ENCODE measurements around the gene CTSL. TPM values are rescaled to one million over a fixed set of nuclear protein-coding genes. Genes with fewer than 3 reads are reported as not detected.

The CTSL gene
- total RNA-seq, 2 donors from 2014 or later: 176 to 195 TPM

DNA sequence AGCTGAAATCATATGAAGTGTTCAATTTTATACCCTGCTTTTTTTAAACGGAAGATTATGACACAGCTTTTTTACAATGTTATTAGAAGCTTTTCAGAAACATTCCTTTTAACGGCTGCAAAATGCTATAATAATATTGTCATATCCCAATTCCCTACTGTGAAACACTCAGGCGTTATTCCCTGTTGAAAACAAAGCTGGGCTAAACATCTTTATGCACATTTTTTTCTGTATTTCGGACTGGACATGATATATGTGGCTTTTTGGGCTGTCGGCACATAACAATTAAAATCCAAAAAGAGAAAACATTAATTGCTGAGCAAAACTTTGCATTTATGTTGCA lies 12.0 kb upstream of the CTSL start:
- DNase-seq (ENCODE audit: low spot score): no peak
- intact Hi-C loops (cut with DNase I): no loop called here

DNA sequence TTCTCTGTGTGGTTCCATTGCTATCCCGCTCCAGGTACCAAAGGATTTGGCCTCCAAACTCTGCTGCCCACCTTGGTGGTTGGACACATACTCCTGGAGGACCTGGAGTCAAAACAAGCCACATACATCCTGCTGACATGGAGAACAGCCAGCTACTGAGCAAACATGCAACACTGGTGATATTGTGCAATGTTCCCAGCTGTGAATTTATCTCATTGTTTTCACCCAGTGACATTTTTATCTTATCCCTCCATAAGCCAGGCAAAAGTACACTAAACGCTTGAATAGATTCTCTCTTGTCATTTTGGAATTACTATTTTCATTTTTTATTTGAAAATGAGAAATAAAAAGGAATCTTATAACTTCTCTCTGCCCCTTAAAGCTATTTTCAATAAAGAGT lies 11.1 kb upstream of the CTSL start:
- no peak for DNase-seq (ENCODE audit: low spot score)
- intact Hi-C loops (cut with DNase I): no loop called here

DNA sequence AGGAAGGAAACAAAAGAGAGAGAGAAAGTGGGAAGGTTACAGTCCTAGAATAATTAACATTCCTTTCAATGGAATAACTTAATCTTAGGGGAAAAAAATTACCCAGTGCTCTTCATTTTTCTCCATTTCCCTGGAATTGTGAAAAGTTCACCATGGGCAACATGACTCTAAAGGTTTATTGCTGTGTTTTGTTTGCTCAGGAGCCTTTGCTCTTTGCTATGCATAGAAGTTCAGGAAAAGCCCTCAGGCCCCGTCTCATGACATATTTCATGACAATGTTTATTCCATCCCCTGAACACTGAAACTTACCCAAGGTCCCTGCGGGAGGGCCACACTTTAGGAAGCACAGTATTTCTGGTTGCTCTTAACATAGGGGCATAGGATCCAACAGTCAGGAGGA lies 9.8 kb upstream of the CTSL start:
- intact Hi-C loops (cut with DNase I): no loop called here

DNA sequence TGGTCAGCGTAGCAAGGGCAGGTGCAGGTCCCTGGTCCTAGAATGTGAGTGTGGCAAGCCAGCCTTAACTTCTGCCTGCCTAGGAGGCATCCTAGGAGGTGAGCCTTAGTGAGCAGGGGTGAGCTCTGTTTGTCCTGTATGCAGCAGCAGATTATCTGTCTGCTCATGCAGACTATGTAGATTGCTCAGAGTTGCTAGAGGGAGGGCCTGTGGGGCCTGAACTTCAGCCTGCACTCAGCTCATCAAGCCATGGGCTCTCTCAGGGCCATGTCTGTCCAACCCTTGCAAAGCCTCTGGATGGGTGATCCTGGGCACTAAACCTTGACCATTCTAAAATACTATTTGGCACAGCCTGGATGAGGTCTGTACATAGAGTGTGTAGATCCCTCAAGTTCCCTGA lies 8.5 kb upstream of the CTSL start:
- DNase-seq (ENCODE audit: low spot score): no peak
- intact Hi-C loops (cut with DNase I): no loop called here

More for the DNA sequence above, 9.8 kb upstream of the CTSL start:
- no peak for DNase-seq (ENCODE audit: low spot score)

DNA sequence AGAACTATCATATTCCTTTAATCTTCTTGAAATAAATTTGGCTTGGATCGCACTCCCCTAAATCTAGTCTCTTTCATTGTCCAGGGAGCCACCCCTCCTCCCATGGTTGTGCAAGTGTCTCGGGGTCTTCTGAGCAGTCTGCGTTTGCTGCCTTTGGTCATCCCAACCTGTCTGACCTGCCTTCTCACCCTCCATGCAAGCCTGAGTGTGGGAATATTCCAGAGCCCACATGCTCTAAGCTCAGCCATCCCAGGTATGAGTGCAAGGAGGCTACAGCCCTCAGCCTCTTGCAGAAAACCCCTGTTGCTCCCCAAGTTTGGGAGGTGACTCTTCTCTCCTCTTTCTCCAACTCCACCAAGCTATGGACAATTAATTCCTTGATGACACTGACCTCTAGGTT lies 7.7 kb upstream of the CTSL start:
- intact Hi-C loops (cut with DNase I): no loop called here
- no peak for DNase-seq (ENCODE audit: low spot score)

DNA sequence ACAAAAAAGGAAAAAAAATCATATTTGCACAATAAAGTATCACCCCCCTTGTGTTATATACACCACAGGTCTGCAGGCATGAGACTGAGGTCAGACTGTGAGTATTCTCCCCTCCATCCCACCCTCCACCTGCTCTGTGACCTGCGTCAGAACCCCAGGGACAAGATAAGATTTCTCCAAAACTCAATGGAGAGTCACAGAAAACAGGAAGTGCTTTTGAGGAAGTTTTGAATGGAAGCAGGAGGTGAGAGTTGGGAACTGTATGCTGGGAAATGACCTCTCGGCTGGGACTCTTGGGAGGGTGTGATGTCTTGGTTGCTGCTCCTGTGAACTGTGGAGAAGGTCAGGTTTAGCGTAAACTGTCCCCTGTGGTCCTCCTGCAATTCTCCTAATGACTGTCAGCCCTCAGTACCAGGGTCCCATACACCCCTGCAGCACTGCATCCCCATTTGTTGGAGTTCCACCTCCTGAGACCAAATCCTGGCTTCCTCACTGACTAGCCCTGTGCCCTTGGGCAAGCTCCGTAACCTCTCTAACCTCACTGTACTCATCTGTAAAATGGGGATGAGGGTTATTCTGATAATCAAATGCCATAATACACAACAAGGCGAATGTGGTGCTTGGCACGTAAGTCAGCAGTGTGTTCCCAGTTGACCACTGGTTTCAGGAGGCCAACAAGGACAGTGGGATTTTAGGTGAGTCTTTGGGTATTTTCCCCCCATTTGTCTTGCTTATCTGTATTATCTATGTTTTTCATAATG lies 6.9 kb upstream of the CTSL start:
- intact Hi-C loops (cut with DNase I): no loop called here
- no peak for DNase-seq (ENCODE audit: low spot score)

DNA sequence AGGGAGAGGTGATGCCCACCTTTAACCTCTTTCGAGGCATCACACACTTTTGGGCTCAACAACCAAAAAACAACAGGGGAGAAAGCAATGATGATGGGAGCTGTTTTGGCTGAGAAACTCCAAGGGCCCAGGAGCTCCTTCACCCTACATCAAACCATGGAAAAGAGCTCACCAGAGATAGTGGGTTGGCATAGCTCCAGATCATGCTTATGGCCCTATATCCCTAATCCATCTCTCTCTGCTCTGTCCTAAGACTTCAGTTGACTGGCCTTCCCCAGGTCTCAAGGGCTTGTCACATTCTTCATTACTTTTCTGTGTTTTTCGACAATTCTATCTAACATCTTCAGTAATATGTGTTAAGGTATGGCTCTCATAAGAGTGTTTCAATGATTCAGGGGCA lies 5.7 kb upstream of the CTSL start:
- no peak for DNase-seq (ENCODE audit: low spot score)
- intact Hi-C loops (cut with DNase I): no loop called here

DNA sequence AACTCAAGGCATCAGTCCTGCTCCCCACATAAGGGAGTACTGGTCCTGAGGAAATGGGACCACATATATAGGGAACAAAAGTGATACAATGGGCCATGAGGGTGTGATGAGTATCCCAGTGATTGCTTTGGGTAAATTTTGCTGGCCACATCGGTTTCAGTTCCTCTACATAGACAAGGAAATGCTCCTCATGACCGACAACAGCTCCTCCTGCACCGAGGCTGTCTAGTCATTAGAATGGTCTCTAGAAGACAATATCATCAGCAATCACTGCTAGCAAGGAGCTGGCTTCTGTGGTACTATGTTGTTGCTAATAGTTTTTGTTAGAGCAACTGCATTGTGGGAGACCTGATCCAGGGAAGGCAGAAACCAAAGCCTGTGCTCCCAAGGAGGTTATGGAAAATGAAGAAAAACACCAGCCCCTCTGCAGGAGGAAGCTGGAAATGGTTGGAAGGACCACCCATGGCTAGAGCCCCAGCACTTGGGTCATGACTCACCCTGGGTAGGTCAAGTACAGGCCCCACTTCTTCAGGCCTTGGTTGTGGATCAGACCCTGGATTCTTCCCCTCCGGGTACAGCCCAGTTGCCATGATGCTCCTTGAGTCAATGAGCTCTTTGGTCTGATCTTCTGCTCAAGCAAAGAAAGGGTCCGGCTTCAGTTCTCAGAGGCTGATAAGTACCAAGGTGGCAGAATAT lies 3.4 kb upstream of the CTSL start:
- intact Hi-C loops (cut with DNase I): no loop called here
- no peak for DNase-seq (ENCODE audit: low spot score)

DNA sequence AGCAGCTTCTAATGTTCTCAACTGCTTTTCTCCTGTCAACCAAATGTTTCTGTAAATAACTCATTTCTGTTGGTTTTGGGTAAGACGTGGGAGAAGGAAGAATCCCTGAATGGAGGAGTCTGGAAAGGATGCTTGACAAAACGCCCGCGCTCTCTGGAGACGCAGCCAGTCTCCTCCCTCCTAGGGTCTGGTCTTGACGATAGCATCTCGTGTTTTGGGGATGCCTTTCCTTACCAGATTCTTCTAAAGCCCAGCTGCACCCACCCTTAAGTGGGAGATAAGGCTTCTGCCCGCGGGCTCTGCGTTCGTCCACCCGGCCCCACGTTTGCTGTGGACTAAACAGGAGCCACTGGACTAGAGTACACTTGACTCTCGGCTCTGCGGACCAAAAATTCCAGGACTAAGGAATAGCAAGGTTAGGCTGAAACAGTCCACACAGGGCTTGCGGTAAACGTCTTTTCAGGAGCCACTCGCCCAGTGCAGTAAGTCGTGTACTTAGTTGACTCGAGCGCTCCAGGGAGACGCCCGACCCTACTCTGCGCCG lies 491 bp upstream of the CTSL start:
- DNase-seq (ENCODE audit: low spot score): no peak

DNA sequence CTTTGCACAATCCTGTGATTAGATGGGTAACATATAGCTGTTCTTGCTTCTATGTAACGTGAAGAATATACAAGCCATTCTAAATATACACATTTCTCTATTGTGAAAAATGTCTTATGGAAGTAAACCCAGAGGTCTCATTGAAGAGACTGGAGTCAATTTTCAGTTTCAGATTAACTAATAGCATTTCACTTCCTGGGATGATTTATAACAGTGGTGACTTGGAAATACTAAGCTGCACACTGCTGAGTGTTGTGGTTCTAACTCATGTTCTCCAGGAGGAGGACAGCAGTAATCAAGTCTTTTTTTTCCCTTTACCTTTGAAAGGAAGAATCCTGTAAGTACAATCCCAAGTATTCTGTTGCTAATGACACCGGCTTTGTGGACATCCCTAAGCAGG lies 3.3 kb downstream of the CTSL start:
- DNase-seq (ENCODE audit: low spot score): no peak
- intact Hi-C loops (cut with DNase I): loop anchor here in 1 of 2 donors (5.0 kb wide), 1 partner anchor 747 kb away; no protein-coding TSS in a partner anchor

More for the DNA sequence above, 491 bp upstream of the CTSL start:
- intact Hi-C loops (cut with DNase I): loop anchor here in 1 of 2 donors (5.0 kb wide), 1 partner anchor 743 kb away; no protein-coding TSS in a partner anchor

DNA sequence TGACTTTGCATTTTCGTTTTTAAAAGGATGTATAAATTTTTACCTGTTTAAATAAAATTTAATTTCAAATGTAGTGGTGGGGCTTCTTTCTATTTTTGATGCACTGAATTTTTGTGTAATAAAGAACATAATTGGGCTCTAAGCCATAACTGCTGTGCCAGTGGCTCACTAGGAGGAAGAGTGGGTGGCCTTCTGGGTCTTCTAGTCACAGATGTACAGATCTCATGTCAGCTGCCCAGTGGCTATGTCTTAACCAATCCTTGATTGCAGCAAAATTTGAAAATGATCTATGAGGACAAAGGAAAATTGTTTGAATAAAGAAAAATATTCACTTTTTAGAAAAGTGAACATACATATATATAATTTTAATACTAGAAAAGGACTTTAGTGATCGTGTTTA lies 5.4 kb downstream of the CTSL start:
- intact Hi-C loops (cut with DNase I): no loop called here
- DNase-seq (ENCODE audit: low spot score): no peak

DNA sequence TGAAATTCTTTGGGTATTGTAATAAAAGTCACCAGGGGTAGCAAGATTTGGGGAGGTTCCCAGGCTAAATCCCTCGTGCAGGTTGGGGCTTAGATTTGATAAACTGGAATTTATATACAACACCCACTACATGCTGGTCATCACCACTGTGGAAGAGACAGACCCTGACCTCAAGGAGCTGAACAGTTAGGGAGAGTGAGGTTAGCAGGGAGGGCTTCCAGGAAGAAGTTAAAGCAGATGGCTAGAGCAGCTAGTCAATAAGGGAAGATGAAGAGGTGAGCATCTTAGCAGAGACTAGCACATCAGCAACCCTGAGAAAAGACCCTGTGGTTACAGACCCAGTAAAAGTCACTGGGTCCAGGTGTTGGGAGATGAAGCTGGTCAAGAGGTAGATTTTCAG lies 6.4 kb downstream of the CTSL start:
- intact Hi-C loops (cut with DNase I): no loop called here

DNA sequence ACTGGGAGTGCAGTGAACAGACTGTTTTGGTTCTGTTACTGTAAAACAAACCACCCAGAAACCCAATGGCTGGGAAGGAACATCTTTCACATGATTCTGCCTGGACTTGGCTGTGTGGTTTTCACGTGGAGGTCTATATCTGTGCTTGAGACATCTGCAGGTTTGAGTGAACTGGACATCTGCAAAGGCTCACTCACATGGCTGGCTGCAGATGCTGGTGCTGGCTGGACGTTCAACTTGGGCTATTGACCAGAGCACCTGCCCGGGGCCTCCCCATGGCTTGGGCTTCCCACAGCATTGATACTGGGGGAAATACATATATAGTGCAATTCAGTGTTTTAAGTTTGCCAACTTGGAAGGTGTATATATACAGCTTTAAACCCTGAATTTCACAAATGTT lies 6.8 kb downstream of the CTSL start:
- no peak for DNase-seq (ENCODE audit: low spot score)
- intact Hi-C loops (cut with DNase I): no loop called here

More for the DNA sequence above, 6.4 kb downstream of the CTSL start:
- no peak for DNase-seq (ENCODE audit: low spot score)

DNA sequence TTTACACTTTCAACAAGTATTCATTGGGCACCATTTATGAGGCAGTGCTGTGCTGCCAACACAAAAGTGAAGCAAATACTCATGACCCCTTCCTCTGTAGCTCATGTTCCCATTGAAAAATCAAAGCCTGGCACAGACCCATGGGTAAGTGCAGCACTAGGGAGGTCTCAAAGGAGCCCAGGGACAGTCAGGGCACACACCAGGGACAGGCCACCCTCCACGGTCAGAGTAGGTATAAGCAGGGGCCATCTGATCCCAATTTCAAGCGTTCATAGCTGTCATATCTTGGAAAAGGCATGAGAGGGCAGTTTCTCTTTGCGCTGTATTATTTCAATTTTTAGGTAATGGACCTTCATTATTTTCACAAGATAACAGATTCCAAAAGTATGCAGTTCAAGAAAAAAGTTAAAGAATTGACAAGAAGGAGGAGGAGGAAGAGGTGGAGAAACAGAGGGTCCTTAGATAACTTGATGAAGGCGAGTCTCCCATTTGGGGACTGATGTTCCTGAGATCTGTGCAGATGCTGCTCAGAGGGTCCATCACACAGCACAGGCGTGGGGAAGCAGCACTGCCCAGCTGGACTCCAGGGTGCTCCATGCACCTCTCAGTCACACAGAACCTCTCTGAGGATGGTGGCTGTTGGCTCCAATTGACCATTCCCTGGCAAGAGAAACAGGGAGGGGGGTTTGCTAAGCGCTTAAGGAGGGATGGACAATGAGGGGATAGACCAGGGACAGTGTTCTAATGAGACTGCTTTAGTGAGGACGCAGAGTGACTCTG lies 7.5 kb downstream of the CTSL start:
- no peak for DNase-seq (ENCODE audit: low spot score)
- intact Hi-C loops (cut with DNase I): no loop called here

DNA sequence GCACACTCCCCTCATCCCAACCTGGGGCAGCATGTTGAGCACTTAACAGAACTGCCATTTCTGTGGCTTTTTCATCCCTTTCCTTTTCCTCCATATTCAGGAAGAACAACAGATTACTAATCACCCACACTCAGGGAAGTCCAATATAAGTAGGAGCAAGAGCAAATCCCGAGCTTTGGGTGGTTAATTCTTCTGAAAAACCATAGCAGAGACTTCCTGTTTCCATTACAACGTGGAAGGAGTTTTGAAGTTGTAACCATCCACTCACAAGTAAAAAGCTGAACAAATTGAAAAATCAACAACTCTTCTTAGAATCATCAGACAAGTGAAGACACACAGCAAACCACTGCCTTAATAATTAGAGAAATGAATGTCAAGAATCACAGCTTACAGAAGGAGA lies 8.2 kb downstream of the CTSL start:
- intact Hi-C loops (cut with DNase I): no loop called here
- DNase-seq (ENCODE audit: low spot score): no peak

DNA sequence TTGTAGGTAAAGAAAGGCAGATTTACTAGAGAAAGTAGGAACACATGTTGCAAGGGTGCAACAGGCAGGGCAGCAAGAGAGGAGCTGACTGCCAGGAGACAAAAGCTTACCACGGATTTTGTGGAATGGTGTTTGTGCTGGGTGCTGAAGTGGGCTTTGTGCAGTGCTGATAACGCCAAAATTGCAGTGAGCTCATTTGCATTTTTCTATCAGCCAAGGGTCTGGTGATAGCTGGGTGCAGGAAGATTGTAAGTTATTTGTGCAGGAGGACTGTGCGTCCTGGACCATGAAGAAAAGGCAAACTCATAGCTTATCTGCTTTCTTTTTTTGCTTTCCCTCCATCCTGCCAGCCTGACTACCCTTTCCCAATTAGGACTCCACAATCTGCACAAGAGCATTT lies 13.6 kb downstream of the CTSL start:
- intact Hi-C loops (cut with DNase I): no loop called here
- DNase-seq (ENCODE audit: low spot score): no peak

DNA sequence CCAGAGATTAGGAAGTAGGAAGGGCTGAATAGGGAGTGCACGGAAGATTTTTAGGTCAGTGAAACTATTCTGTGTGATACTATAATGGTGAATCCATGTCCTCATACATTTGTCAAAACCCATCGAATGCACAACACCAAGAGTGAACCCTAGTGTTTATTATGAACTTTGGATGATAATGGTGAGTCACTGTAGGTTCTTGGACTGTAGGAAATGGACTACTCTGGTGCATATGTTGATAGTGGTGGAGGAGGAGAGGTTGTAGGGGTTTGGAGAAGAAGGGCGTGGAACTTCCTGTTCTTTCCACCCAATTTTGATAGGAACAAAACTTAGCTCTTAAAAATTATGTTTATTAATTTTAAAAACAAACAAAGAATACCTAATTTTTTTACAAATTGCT lies 14.3 kb downstream of the CTSL start:
- intact Hi-C loops (cut with DNase I): no loop called here
- DNase-seq (ENCODE audit: low spot score): no peak

DNA sequence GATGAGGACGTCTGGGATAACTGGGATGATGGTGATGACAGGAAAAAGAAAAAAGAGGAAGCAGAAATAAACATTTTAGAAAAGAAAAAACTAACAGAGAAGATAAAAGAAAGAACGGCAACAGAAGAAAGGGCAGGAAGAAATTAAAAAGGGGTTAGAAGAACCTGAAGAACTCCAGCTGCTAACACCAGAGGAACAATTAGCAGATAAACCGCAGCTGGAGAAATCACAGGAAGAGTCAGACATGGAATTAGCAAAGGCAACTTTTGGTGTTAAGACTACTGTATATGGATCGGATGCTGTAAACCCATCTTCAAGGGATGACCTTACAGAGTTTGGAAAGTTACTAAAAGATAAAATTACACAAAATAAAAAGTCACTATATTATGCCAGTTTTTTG lies 15.4 kb downstream of the CTSL start:
- DNase-seq (ENCODE audit: low spot score): no peak
- intact Hi-C loops (cut with DNase I): no loop called here

DNA sequence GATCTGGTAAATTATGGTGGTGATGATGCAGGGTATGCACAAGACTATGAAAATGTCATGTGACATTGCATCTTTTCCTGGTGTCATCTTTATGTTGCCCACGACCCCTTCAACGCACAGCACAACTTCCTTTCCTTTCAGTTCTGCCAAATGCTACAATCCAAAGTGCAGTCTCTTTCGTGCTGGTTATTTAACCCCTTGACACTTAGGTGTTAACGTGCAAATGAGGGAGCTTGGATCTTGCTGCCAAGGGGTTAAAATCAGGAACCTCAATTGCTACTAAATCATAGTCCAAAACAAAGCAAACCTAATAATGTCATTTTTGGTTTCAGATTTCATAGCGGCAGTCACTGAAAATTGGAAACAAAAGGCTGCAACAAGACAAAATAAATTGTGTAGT lies 16.0 kb downstream of the CTSL start:
- DNase-seq (ENCODE audit: low spot score): no peak
- intact Hi-C loops (cut with DNase I): no loop called here

DNA sequence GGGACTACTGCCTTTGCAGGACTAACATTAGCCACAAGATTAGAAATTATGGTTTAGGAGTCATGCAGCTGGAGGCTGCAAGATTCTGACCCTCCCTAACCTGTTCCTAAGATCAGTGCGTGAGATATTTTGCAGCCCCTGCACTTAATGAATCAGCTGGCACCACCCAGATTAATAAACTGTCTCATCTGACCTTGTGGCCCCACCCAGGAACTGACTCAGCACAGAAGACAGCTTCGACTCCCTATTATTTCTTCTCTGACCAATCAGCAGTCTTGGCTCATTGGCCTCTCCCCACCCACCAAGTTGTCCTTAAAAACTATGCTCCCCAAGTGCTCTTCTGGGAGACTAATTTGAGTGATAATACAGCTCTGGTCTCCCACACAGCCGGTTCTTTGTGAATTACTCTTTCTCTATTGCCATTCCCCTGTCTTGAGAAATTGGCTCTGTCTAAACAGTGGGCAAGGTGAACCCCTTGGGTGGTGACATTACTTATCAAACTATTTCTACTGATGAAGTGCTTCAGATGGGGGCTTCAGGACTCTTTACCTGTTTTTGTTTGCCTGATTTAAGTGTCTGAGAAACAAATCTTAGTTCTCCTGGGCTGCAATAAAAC lies 17.0 kb downstream of the CTSL start:
- intact Hi-C loops (cut with DNase I): no loop called here
- no peak for DNase-seq (ENCODE audit: low spot score)
